ENCODE results near the gene XBP1.

The XBP1 gene

GRCh38 chr22:28772633-28773460 is 27.5 kb downstream of the XBP1 start, which contains the start of gene CCDC117:
Gene CCDC117, plus strand, starts transcription at chr22:28772695. Its CDS starts 155 bp downstream, at chr22:28772850.
- Histone ChIP-seq H3K36me3 (ENCODE audit: low read length) (no peaks in the 10 kb centered on the region), H3F3A (ENCODE audit: insufficient read depth) (no peaks in the 10 kb centered on the region), H3K9me3 (ENCODE audit: insufficient read depth, low read length) (no peaks in the 10 kb centered on the region), H3K4me3 (ENCODE audit: insufficient read depth, low read length, poor library complexity, severe bottlenecking) (peak within 1 kb of the TSS; percentile 87), H4K20me1 (ENCODE audit: low read depth, low read length) (no peaks in the 10 kb centered on the region), H3K27me3 (ENCODE audit: low read length) (no peaks in the 10 kb centered on the region), H3K79me2 (ENCODE audit: insufficient read depth, low read length) (peaks cover 34% of the 10 kb centered on the region), H2AFZ (ENCODE audit: low read depth, low read length, severe bottlenecking) (peak within 1 kb of the TSS; percentile 97), H3K27ac (ENCODE audit: low read depth, low read length) (peak within 1 kb of the TSS; percentile 72), H3K4me2 (ENCODE audit: low read depth, low read length, poor library complexity, severe bottlenecking) (peak within 1 kb of the TSS; percentile 82), H3K9ac (ENCODE audit: low read length) (peak within 1 kb of the TSS; percentile 68), H3K9me2 (replicated peaks; ENCODE audit: insufficient read depth, low read length) (no peaks in the 10 kb centered on the region)
- TF ChIP-seq EZH2phosphoT487 (conservative IDR thresholded peaks at IDR 0.05; ENCODE audit: low read length) (no peak), CTCF (IDR thresholded peaks at IDR 0.05; ENCODE audit: insufficient read depth, low read length, poor library complexity, severe bottlenecking) (no peak)

- Histone ChIP-seq H3K4me2 (ENCODE audit: low read depth, low read length, poor library complexity, severe bottlenecking) (no peak overlapping the region), H2AFZ (ENCODE audit: low read depth, low read length, severe bottlenecking) (no peak overlapping the region), H3K9me2 (replicated peaks; ENCODE audit: insufficient read depth, low read length) (no peaks in the 10 kb centered on the region), H3K9me3 (ENCODE audit: insufficient read depth, low read length) (no peaks in the 10 kb centered on the region), H4K20me1 (ENCODE audit: low read depth, low read length) (no peaks in the 10 kb centered on the region), H3K9ac (ENCODE audit: low read length) (no peak overlapping the region), H3K4me3 (ENCODE audit: insufficient read depth, low read length, poor library complexity, severe bottlenecking) (no peak overlapping the region), H3K79me2 (ENCODE audit: insufficient read depth, low read length) (peaks cover 24% of the 10 kb centered on the region), H3K27ac (ENCODE audit: low read depth, low read length) (no peak overlapping the region), H3K36me3 (ENCODE audit: low read length) (no peaks in the 10 kb centered on the region), H3K27me3 (ENCODE audit: low read length) (no peaks in the 10 kb centered on the region), H3F3A (ENCODE audit: insufficient read depth) (no peaks in the 10 kb centered on the region)
- TF ChIP-seq EZH2phosphoT487 (conservative IDR thresholded peaks at IDR 0.05; ENCODE audit: low read length), result no peak
- TF ChIP-seq CTCF (IDR thresholded peaks at IDR 0.05; ENCODE audit: insufficient read depth, low read length, poor library complexity, severe bottlenecking), result no peak
Measured at GRCh38 chr22:28771195-28771791, 29.1 kb downstream of the XBP1 start.

GRCh38 chr22:28769394-28770085 is 30.8 kb downstream of the XBP1 start:
- Histone ChIP-seq H3K9me2 (replicated peaks; ENCODE audit: insufficient read depth, low read length) (no peaks in the 10 kb centered on the region), H3K4me3 (ENCODE audit: insufficient read depth, low read length, poor library complexity, severe bottlenecking) (no peak overlapping the region), H3K4me2 (ENCODE audit: low read depth, low read length, poor library complexity, severe bottlenecking) (no peak overlapping the region), H3K9me3 (ENCODE audit: insufficient read depth, low read length) (no peaks in the 10 kb centered on the region), H3K27me3 (ENCODE audit: low read length) (no peaks in the 10 kb centered on the region), H3K79me2 (ENCODE audit: insufficient read depth, low read length) (peaks cover 15% of the 10 kb centered on the region), H3F3A (ENCODE audit: insufficient read depth) (no peaks in the 10 kb centered on the region), H2AFZ (ENCODE audit: low read depth, low read length, severe bottlenecking) (no peak overlapping the region), H3K36me3 (ENCODE audit: low read length) (no peaks in the 10 kb centered on the region), H4K20me1 (ENCODE audit: low read depth, low read length) (no peaks in the 10 kb centered on the region), H3K27ac (ENCODE audit: low read depth, low read length) (no peak overlapping the region), H3K9ac (ENCODE audit: low read length) (no peak overlapping the region)
- TF ChIP-seq CTCF (IDR thresholded peaks at IDR 0.05; ENCODE audit: insufficient read depth, low read length, poor library complexity, severe bottlenecking) (no peak), EZH2phosphoT487 (conservative IDR thresholded peaks at IDR 0.05; ENCODE audit: low read length) (no peak)
